Cerebellar cortex (tissue), 1 donor: ENCODE measurements around the gene KIRREL3.
"Not testable (repeated sequence)": the region's sequence is repeated elsewhere in the genome, so short reads cannot be mapped to it uniquely, and the experiment has no call there.

ENCODE experiments used
- DNase-seq: peaks from one replicate; pipeline ENCODE4 v3.0.0-alpha.2; 2015; ENCODE audit warnings: low spot score

KIRREL3 gene

DNA sequence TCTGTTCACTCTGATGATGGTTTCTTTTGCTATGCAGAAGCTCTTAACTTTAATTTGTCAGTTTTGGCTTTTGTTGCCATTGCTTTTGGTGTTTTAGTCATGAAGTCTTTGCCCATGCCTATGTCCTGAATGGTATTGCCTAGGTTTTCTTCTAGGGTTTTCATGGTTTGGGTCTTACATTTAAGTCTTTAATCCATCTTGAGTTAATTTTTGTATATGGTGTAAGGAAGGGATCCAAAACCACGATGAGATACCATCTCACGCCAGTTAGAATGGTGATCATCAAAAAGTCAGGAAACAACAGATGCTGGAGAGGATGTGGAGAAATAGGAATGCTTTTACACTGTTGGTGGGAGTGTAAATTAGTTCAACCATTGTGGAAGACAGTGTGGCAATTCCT, 48.0 kb downstream of the KIRREL3 start:
- not testable (repeated sequence) for DNase-seq

GRCh38 chr11:126951465-126951864, 49.1 kb downstream of the KIRREL3 start:
- DNase-seq, result no peak

DNA sequence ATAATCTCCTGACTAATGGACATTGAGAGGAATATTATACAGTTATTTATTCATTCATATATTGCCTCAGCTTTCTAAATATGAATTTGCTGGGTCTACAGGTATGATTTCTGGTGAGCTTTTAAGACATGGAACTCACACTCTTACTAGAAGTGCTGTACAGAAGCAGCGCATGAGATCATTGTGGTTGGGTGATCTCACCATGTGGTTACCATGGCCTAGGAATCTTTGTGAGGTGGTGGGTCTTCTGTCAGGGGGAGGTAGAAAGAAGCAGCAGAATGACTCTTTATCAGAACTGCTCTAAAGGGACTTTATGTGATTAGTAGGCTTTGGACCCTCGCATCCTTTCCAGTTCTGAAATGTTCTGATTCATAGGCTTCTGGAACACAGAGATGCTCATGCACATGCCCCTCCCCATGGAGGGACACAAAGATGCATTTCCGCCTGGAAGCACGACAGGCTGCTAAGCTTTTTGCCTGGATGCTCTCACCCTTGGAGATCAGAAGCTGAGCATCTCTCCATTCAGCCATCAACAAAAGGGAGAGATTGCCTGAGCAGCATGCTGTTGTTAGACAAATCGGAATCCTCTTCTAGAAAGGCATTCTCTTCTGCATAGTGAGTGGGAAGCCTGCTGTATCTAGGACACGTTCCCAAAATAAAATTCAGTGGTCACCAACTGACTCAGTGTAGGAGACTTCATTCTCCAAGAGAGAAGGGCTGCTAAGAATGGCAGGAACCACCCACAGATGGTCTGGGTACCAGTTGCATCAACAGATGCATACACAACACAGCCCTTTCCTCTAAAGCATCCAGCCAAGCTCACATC, 51.3 kb downstream of the KIRREL3 start:
- DNase-seq, result peak; percentile 63

DNA sequence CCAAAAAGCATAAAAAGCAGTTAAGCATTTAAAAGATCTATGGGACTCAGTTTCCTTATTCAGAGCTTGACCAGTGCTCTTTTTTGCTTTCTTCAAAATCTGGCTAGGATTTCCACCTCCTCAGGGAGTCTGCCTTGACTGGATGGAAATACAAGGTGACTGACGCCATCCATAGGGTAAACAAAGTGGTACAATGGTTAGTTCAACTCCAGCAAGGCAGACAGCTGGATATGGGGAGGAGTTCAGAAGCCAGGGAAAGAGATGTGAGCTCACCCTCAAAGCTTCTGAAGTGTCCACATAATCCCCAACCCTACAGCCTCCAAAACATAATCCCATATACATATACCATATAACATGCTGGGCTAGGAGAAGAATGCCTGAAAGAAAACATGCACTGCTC, 52.0 kb downstream of the KIRREL3 start:
- DNase-seq, result no peak

GRCh38 chr11:126945319-126945718, 55.3 kb downstream of the KIRREL3 start:
- DNase-seq, result no peak

DNA sequence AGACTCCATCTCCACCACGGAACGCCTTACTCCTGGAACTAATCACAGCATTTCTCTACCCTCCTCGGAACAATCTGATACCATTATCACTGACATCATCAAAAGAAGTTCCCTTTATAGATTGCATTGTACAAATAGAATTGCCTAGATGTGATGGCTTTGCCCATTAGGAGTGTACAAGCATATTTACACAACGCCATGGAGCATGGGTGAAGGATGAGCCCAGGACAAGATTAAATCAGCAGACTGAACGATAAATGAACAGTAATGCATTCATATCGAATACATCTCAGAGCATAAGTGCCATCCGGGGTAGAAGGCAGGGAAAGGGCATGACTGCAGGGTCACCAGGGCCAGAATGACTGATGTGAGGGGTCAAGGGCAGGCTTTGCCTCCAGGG, 57.3 kb downstream of the KIRREL3 start:
- no peak for DNase-seq

DNA sequence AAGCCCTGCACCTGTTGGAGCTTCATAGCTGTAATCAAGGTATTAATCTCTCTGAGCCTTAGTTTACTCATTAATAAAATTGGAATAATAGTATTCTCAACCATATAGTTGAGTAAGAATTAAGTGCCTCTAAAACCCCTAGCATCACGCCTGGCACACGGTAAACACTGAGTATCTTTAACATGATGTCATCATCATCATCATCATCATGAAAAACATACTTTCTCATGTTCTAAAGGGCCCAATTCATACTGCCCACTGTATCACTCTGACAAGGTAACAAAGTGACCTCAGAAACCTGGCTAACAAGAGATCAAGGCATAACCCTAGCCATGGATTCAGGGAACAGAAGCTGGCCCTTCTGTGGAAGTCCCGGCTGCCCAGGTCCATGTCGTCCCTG, 58.4 kb downstream of the KIRREL3 start:
- no peak for DNase-seq

DNA sequence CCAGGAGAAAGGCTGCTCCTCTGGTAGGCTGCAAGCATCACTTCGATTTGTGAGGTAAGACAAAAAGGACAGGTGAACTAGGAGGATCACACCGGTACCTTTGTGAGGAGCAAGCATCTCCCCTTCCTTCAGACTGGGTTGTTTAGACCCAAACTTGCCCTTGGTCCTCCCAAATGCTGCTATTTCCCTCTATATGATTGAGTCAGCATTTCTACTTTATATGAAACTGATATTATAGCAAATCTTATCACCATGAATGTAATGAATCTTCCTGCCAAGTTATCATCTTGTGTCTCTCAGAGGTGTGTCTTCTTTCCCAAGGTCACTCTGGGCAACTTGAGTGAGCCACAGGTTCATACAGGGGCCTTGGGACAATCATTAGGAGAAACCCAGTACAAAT, 61.0 kb downstream of the KIRREL3 start:
- no peak for DNase-seq

DNA sequence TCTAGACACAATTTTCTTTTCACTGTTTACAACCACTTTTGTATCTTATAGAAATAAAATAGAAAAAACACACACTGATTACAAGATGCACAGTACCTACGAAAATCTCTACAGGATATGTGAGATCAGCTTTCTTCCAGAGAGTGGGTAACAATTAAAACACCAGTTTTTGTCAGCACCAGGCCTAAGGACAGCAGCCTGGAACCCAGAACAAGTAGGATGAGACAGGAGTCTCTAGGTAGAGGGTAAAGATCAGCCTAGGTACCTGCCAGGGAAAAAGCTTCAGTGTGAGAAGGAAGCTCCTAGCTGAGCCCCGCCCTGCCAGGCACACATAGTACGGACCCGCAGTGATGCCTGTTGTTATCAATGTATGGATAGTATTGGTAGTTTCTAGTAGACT, 61.9 kb downstream of the KIRREL3 start:
- DNase-seq, result no peak

DNA sequence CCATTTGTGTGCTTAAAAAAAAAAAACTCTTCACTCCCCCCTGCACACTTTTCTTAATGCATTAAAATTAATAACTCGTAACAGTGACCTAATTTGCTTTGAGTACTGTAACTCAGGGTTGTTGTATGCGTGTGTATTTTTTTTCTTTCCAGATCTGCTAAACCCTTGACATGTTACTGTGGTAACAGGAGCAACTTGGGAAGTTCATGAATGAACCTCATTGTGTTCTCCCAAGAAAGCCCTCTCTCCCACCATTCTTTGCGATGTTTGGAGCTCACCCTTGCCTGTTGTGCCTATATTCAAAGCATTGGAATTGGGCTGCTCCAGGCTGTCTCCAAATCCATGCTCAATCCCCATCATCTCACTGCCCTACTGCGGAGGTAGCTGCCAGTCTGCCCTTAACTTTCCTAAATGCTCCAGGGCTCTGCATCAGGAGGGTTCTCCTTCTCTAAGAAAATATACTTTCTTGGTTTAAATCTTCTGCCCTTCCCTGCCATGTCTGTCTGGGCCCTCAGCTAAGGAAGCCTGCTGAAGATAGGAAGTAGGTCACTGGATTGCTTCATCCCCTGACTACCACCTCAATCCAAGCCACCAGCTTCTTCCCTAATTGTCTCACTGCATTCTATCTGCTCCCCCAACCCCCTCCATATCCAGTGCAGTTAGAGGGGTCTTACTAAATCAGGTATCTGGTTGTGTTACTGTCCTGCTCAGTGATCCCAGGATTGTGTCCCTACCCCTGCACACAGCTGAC, 70.3 kb downstream of the KIRREL3 start:
- no peak for DNase-seq

GRCh38 chr11:126929179-126930061, 71.2 kb downstream of the KIRREL3 start:
- DNase-seq, result no peak

DNA sequence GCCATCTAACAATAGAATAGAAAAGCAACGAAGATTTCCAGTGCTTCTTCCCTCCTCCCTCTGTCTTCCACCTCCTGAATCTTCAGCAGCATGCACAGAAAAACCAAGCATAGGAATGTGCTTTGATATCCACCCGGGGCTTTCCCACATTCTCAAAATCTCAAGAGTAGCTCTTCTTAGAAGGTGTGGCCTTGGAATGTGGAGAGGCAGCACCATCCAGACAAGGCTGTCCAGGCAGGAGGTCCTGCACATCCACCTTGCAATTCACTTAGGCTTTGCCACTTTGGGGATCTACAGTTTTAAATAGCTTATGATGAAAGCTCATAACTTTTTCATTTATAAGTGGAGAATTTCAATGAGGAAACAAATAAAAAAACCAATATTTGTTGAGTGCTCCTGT, 72.9 kb downstream of the KIRREL3 start:
- no peak for DNase-seq

DNA sequence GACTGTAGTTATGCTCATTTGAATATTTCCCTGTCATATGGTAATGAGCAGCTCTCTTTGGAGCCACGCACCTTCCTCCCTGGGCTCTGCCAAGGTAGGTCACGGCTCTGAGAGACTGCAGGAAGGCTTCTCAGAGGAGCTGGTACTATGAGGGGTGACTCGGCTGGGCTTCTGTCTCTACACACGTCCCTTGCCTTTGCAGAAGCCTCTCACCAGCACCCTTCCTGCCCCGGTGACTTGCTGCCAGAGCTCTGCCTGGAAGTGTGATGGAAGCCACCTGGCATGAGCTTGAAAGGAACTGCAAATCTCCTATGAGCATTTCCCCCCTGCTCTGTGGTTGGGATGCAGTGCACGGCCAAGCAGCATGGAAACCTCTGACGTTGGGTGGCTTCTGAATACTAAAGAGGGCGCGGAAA, 74.2 kb downstream of the KIRREL3 start:
- DNase-seq, result peak; percentile 63

DNA sequence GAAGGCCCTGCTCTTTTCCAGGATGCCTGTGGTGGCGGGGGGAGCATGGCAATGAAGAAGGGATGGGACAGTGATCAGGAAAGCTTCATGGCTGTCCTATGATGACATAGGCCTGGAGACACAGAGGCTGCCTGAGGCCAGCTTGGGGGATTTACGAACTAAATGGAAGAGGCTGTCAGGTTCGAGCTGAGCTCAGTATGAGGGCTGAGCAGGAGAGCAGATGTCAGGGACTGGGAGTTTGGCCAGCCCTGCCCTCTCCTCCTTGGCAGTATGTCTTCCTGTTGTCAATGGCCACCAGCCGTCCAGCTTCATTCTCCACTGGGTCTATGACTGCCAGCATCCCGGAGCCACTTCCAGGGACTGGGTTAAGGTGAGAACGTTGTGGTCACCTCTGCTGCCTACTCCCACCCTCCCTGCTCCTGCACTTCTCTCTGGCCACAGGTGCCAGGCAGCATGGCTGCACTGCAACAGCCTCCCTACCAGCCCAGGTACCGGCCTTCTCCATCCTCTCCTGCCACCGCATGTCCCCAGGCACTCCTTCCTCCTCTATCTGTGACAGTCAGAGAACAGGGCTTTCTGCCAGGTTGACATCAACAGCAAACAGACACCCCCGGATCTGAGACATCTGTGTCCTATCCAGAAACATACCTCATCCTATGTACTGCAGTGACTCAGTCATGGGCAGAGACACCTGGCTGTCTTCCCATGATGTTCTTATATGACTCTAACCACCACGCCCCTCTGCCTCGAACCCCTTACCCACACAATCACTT, 75.1 kb downstream of the KIRREL3 start:
- DNase-seq, result peak; percentile 83

DNA sequence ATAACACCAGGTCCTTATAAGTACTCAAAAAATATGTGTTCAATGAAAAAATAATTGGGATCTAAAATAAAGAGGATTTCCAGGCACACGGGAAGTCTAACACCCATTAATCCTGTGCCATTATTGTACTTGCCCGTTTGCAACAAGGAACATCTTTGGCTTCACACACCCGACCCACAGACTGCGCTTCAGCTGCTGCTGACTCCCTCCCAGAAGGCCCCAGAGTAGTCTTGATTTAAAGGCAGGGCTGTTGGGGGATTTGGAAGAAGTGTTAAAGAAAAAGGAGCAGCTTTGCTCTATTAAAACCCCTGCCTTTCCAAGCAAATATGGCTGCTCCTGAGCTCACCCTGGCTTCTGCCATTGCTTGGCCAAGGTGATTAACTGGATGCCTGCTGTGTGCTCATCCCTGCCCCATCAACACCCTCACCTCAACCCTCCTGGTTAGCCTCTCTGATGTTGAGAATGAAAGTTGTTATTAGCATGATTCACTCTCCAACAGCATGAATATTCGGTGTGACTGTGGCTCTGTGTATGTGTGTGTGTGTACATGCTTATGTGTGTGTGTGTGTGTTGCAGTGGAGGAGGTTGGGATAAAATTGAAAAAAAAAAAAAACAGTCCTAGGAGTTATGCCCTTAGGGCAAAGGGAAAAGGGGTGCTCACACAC, 76.1 kb downstream of the KIRREL3 start:
- DNase-seq, result no peak

DNA sequence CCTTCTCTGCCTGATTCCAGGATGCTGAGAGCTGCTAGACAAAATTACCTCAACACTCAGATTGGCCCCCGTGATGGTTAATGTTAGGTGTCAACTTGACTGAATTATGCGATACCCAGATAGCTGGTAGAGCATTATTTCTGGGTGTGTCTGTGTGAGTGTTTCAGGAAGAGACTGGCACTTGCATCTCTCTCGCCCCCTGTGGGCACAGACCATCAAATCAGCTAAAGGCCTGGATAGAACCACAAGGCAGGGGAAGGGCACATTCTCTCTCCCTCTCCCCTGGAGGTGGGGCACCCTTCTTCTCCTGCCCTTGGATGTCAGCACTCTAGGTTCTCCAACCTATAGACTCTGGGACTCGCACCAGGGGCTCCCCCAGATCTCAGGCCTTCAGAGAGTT, 79.7 kb downstream of the KIRREL3 start:
- DNase-seq, result no peak

GRCh38 chr11:126919147-126919823, 81.3 kb downstream of the KIRREL3 start:
- no peak for DNase-seq

DNA sequence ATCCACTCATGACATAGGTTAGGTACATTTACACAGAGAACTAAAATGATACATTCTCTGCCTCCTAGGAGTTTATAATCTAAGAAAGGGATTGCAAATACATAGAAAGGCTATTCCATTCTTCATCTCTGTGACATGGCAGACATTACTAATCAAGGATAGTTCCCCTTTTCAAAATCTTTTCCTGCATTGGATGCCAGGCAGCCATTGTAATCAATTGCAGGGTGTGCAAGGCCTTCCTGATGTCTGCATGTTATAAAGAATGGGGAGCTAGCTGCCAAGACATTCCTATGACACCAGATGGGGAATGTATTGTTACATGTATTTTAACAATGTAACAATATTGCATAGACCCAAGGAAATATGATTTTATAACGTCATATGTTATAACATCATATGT, 82.0 kb downstream of the KIRREL3 start:
- DNase-seq, result no peak

DNA sequence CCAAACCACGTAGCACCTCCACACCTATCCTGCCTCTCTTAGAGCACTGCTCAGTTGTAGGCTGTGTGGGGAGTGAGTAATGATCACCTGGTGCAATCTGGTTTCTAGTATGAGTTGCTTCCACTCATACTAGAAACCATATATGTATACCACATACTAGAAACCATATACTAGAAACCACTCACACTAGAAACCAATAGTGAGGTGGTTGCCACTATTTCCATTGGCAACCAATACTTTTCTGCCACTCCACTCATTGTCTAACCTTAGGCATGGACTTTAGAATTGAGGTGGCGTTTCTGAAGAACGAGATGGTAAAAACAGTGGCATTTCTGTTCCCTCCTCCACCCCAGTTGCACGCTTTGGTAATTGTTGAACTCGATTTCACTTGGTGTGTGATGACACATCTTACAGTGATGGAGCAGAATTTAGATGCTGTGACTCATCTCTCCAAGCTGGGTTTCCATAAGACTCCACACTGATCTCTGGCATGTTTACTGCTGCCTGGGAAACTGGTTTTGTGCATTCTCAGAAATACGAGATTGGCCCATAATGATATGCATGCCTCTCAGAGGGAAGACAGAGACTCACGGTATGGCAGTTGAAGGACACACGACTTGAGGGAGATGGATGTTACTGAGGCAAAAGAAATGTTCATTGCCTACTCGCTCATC, 82.9 kb downstream of the KIRREL3 start:
- DNase-seq, result no peak

GRCh38 chr11:126915430-126915829, 85.1 kb downstream of the KIRREL3 start:
- DNase-seq, result no peak
